DMS153 (cell line): ENCODE results near the gene UTP25.
"Not testable (repeated sequence)": the region's sequence is repeated elsewhere in the genome, so short reads cannot be mapped to it uniquely, and the experiment has no call there.

Experiments
- DNase-seq: peaks from one replicate; lab custom pipeline; 2025; lab: John Stamatoyannopoulos, UW

Gene UTP25

GRCh38 chr1:209898271-209898670 is 70.5 kb downstream of the UTP25 start:
- DNase-seq: not testable (repeated sequence)

GRCh38 chr1:209898851-209899250 is 71.1 kb downstream of the UTP25 start:
- not testable (repeated sequence) for DNase-seq

DNA sequence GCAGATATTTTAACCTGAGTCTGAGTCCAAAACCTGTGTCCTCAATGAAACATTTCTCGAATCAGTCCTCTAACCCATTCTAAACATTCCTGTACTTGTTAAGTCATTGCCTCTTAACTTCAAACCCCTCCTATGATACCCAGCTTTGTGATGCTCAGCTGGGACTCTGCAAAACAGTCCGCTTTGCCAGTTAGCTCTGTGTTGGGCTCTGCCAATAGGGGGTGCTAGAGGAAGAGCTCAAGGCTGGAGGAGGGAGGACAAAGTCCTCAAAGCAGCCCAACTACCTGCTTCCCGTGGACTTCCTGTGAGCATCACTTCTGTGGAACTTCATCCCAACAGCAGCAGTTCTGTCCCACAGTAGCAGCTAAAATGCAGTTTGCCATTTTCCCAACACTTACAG is 72.2 kb downstream of the UTP25 start:
- no peak for DNase-seq

GRCh38 chr1:209900734-209901133 is 73.0 kb downstream of the UTP25 start:
- no peak for DNase-seq

DNA sequence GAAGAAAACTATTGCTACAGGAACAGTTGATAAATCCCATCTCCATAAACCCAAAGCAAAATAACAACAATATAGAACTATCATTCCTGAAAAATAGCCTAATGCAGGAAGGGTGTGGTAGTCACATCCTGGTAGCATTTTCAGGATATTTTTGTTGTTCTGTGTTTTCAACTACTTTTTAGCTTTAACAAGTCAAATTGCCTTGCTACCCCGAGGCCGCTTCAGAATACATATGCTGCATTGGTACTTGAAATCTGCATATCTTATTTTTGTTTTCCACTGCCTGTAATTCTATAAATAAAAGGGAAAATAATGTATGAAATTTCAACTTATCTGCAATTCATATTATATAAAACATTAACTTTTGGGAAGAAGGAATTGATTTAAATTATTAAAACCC is 73.4 kb downstream of the UTP25 start:
- no peak for DNase-seq

- not testable (repeated sequence) for DNase-seq
These were observed 77.0 kb downstream of the UTP25 start for GRCh38 chr1:209904774-209905173.
